NCI-H748 treated with DMSO at 0.1 percent for 48 hours (cell line): ENCODE results near the gene PTBP1.
"Not testable (repeated sequence)": the region's sequence is repeated elsewhere in the genome, so short reads cannot be mapped to it uniquely, and the experiment has no call there.

Source experiments
- DNase-seq: peaks from one replicate; lab custom pipeline; 2025; lab: John Stamatoyannopoulos, UW

The PTBP1 gene

DNA sequence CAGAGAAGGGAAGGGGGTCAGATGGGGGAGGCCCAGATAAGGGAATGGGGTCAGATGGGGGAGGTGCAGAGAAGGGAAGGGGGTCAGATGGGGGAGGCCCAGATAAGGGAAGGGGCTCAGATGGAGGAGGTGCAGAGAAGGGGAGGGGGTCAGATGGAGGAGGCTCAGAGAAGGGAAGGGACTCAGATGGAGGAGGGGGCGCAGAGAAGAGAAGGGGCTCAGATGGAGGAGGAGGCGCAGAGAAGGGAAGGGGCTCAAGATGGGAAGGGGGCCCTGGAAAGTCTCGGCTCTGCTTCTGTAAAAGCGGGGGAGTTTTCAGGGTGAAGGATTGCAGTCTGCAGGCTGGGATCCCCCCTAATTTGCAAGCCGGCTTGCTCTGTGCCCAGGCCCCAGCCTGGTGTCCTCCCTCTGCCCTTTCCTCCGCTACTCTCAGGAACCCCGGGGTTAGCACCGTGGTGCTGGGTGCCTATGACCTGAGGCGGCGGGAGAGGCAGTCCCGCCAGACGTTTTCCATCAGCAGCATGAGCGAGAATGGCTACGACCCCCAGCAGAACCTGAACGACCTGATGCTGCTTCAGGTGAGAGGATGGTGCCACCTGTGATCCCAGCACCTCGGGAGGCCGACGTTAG, 32.0 kb downstream of the PTBP1 start:
- no peak for DNase-seq

DNA sequence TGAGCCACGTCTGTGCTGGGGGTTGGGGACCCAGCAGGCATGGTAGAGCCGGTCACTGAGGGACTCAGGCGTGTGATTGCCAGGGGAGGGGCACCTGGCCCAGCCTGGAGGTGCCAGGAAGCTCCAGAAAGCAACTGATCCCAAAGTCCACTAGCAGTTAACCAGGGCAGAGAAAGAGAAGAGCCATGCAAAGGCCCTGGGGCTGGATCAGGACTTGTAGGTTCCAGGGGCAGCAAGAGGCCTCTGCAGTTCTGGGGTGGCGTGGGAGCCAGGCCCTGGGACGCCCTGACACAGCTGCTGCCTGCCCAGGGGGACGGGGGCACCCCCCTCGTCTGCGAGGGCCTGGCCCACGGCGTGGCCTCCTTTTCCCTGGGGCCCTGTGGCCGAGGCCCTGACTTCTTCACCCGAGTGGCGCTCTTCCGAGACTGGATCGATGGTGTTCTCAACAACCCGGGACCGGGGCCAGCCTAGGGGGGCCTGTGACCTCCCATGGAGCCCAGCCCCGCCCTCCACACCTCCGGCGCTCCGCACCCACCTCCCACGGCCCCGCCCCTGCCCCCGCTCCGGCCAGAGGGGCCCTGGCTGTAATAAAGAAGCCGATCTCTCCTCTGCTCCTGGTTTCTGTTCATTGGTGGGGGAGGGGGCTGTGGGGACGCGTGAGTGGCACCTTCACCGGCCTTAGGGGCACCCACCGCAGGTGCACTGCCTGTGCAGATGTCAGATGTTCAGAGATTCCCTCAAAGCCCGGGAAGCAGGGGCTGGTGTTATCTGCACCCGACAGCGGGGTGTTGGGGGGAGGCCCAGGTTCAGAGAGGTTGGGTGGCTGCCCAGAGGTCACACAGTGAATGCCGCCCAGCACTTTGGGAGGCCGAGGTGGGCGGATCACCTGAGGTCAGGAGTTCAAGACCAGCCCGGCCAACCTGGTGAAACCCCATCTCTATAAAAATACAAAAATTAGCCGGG, 34.4 kb downstream of the PTBP1 start:
- DNase-seq, result no peak

DNA sequence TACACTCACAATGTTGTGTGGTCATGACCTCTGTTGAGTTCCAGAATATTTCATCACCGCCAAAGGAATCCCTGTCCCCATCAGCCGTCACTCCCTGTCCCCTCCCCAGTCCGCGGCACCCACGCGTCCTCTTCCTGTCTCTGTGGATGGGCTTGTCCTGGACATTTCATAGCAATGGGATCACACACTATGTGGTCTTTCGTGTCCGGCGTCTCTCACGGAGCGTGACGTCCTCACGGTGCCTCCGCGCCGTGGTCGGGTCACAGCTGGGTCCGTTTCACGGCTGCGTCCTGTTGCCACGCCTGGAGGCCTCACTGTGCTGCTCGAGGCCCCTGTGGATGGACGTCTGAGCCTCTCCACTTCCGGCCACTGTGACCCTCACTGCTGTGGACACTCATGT, 37.0 kb downstream of the PTBP1 start:
- DNase-seq, result no peak

DNA sequence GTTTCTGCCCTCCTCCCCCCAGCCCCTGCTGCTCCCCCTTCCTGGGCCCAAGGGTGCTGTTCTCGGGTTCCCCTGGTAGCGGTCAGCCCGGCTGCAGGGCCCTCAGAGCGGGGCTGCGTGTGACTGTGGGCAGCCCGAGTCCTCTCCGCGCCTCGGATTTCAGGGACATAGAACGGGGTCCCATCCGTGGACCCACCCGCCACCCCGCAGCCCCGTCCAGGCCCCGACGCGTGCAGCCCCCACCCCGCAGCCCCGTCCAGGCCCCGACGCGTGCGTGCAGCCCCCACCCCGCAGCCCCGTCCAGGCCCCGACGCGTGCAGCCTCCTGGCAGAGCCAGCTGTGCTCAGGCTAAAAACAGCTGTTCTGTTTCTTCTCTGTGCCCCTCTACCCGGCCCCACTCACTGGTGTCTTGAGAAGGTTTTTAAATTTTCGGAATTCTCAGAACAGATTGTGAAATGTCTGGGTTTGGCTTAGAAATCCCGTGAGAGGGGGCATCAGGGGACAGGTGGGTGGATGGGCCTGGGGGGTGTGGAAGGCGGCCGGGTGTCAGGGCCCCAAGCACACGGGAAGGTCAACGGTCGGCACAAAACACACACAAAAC, 38.1 kb downstream of the PTBP1 start:
- DNase-seq, result no peak

DNA sequence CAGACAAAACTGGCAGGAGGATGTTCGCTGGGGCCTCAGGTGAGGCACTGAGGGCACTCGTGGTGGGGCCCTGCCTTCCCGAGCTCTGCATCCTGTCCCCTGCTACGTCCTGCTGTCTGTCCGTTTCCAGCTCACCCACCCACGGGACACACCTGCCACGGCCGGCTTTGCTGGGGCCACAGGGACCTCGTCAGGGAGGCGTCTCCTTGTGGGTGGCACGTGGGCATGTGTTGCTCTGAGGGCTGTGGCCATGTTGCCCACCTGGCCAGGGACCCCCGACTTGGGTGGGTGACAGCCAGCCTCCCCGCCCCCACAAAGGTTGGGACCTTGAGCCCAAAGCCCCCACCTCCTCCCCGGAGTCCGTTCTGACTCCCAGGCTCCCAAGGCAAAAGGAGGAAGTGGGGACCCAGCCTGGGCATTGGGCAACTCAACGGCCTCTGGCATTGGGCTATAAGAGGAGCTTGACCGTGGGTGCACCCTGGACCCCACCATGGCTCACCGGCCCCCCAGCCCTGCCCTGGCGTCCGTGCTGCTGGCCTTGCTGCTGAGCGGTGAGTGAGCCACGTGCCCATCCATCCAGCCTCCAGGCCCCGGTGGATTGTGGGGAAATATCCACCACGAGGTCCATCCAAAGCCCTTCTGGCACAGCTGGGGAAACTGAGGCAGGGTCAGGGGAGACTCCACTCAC, 43.4 kb downstream of the PTBP1 start, which contains the start of gene PRTN3:
PRTN3 (plus strand) TSS at position 481 of the 688 bp plus-strand sequence; CDS start at position 491, 10 bp downstream.
- DNase-seq, result no peak

DNA sequence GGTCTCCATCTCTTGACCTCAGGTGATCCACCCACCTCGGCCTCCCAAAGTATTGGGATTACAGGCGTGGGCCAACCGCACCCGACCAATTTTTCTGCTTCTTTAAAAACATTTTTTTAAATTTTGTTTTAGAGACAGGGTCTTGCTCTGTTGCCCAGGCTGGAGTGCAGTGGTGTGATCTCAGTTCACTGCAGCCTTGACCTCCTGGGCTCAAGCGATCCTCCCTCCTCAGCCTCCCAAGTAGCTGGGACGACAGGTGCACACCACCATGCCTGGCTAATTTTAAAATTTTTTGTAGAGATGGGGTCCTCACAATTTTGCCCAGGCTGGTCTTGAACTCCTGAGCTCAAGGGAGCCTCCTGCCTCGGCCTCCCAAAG, 45.5 kb downstream of the PTBP1 start:
- DNase-seq, result not testable (repeated sequence)

DNA sequence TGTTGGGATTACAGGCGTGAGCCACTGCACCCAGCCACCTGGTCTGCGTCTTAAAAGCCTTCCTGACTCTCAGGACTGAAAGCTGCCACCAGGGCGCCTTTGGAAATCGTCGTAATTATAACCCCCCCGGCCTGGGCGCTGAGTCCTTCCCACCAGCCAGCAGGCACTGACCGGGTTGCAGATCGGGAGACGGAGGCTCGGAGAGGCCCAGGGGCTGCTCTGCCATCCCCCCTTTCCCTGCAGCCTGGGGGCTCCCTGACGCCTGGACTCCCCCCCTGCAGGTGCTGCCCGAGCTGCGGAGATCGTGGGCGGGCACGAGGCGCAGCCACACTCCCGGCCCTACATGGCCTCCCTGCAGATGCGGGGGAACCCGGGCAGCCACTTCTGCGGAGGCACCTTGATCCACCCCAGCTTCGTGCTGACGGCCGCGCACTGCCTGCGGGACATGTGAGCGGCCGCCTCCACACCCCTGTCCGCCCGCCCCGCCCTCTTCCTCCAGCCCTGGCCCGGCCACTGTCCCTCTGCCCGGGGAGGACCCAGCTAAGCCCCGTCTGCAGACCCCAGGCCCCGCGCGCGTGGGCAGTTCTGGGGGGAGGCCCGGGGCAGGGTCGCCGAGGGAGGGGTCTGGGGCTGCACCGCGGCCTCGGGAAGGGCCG, 46.1 kb downstream of the PTBP1 start:
- no peak for DNase-seq

DNA sequence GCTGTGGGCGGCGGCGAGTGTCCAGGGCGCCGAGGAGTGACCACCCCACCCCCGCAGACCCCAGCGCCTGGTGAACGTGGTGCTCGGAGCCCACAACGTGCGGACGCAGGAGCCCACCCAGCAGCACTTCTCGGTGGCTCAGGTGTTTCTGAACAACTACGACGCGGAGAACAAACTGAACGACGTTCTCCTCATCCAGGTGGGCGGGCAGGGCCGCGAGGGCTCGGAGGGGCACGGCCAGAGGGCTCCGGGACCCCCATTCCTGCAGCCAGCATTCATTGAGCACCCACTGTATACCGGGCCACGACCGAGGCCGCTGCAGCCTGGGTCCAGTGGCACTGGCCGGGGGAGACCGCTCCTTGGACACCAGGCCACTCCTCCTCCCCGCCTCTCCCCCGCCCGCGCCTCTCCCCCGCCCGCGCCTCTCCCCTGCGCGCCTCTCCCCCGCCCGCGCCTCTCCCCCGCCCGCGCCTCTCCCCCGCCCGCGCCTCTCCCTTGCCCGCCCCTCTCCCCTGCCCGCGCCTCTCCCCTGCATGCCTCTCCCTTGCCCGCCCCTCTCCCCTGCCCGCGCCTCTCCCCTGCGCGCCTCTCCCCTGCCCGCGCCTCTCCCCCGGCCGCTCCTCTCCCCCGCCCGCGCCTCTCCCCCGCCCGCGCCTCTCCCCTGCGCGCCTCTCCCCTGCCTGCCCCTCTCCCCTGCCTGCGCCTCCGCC, 46.7 kb downstream of the PTBP1 start:
- no peak for DNase-seq

DNA sequence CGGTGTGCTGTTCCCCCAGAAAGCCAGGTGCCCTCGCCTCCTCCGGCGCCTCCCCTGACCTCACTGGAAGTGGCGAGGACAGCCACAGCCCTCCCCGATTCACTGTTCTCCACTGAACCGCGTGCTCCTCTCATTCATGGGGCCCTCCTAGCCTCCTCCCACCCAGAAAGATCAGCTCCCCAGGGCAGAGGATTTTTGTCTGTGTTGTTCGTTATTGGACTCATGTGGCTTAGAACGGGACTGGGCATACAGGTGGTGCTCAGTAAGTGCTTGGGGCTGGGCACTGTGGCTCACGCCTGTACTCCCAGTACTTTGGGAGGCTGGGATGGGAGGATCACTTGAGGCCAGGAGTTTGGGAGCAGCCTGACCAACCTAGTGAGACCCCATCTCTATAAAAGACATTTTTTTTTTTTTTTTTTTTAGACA, 47.3 kb downstream of the PTBP1 start:
- no peak for DNase-seq

DNA sequence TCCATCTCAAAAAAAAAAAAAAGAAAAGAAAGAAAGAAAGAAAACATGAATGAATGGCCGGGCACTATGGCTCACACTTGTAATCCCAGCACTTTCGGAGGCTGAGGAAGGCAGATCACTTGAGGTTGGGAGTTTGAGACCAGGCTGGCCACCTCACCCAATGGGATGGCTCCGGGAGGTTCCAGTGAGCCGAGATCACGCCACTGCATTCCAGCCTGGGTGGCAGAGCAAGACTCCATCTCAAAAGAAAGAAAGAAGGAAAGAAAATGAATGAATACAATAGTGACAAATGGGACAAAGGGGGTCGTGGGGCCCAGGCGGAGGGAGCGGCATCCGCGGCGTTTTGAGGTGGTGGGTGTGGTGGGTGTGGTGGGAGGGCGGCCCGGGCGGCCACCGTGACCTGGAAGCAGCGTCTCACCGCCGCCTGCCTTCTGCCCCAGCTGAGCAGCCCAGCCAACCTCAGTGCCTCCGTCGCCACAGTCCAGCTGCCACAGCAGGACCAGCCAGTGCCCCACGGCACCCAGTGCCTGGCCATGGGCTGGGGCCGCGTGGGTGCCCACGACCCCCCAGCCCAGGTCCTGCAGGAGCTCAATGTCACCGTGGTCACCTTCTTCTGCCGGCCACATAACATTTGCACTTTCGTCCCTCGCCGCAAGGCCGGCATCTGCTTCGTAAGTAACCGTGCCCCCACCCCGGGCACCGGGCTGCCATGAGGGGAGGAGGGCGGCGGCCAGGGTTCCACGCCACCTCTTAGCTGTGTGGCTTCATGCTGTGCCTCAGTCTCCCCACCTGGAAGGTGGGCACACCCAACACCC, 48.7 kb downstream of the PTBP1 start:
- no peak for DNase-seq

DNA sequence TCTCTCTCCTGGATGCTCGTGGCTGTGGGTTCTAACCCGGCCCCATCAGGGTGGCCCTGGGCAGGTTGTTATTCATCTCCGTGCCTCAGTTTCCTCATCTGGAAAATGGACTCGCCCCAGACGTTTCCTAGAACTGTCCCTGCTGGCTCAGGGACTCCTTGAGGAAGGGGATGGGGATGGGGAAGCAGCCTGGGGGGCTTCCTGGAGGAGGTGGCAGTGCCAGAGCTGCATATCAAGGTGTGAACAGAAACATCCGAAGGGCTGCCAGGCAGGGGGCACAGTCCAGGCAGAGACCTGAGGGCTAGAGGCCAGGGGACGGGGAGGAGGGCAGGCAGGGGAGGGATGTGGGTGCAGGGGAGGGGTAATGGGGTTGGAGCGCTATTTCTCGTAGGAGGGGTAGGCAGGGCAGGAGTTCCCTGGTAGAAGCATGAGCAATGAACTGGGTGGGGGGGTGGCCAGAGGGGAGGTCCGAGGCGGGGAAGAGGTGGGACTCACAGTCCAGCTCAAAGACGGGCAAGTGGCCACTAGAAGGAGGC, 51.2 kb downstream of the PTBP1 start:
- DNase-seq, result no peak

DNA sequence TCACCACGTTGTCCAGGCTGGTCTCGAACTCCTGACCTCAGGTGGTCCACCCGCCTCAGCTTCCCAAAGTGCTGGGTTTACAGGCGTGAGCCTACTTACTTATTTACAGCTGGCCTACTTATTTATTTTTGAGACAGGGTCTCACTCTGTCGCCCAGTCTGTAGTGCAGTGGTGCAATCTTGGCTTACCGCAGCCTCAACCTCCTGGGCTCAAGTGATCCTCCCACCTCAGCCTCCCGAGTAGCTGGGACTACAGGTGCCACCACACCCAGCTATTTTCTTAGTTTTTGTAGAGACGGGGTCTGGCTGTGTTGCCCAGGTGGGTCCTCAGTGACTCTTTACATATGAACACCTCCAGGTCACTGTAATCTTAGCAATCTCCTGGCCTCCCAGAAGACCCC, 51.9 kb downstream of the PTBP1 start:
- not testable (repeated sequence) for DNase-seq

DNA sequence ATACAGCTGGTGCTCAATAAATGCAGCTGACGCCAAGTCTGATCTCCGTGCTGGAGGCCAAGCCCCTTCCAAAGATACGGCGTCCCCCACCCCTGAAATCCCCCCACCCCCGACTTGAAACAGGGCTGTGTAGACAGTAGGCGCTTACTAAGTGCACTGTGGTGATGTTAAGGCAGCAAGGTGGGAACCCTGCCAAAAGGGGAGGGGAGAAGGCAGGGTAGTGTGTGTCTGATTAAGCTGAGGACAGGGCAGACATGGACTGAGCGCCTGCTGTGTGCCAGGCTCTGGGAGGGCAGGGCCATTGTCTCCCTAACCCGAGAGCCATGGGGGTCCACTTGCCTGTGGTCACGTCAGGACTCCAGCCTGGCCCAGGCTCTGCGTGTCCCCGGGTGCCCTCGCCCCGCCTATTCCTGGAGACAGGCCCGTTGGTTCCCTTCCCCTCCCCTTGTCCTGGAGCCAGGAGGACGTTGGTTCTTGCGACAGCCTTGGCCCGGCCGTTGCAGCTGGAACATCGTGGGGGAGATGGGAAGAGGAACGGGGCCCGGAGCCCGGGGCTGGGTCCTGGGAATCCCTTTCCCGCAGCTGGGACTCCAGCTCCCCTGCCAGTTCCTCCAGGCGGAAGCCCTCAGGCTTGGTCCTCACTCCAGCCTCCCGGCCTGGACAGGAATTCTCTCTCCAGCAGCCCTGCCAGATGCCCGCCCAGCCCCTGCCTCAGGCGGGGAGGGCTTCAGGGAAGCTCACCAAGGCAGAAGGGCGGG, 53.1 kb downstream of the PTBP1 start:
- no peak for DNase-seq

DNA sequence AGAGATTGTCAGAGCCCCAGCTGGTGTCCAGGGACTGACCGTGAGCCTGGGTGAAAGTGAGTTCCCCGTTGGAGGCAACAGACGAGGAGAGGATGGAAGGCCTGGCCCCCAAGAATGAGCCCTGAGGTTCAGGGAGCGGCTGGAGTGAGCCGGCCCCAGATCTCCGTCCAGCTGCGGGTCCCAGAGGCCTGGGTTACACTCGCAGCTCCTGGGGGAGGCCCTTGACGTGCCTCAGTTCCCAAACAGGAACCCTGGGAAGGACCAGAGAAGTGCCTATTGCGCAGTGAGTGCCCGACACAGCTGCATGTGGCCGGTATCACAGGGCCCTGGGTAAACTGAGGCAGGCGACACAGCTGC, 53.7 kb downstream of the PTBP1 start:
- no peak for DNase-seq

DNA sequence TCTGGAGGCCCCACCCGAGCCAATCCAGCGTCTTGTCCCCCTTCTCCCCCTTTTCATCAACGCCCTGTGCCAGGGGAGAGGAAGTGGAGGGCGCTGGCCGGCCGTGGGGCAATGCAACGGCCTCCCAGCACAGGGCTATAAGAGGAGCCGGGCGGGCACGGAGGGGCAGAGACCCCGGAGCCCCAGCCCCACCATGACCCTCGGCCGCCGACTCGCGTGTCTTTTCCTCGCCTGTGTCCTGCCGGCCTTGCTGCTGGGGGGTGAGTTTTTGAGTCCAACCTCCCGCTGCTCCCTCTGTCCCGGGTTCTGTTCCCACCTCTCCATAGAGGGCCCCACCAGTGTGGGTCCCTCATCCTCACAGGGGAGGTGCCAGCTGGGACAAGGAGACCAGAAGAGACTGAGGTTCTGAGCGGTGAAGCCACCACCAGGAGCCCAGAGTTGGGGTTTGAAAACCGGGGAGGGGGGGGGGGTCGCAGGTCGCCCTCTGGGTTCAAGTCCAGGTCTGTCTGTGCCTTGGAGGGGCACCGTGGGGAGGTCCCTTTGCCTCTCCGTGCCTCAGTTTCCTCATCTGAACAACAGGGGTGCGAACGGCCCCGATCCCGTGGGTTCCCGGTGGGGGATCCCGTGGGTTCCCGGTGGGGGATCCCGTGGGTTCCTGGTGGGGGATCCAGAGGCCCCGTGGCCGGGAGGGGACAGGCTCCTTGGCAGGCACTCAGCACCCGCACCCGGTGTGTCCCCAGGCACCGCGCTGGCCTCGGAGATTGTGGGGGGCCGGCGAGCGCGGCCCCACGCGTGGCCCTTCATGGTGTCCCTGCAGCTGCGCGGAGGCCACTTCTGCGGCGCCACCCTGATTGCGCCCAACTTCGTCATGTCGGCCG, 55.1 kb downstream of the PTBP1 start, which contains the start of gene ELANE:
ELANE (plus strand) TSS at position 168 of the 878 bp plus-strand sequence; CDS start at position 194, 26 bp downstream.
- DNase-seq, result no peak

DNA sequence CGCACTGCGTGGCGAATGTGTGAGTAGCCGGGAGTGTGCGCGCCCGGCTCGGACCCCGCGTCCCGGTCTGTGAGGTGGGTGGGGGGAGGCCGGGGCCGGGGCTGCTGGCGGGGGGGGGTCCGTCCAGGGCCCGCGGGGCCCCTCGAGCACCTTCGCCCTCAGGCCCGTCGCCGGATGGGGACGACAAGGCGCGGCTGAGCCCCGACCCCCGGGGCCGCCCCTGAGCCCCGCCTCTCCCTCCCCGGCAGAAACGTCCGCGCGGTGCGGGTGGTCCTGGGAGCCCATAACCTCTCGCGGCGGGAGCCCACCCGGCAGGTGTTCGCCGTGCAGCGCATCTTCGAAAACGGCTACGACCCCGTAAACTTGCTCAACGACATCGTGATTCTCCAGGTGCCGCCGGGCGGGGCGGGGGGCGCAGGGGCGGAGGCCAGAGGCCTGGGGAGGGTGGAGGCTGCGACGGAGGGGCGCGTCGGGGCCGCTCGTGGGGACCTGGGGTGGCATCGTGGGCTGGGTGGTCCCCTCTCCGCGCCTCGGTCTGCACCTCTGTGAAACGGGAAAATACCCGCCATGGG, 55.8 kb downstream of the PTBP1 start:
- DNase-seq, result no peak

DNA sequence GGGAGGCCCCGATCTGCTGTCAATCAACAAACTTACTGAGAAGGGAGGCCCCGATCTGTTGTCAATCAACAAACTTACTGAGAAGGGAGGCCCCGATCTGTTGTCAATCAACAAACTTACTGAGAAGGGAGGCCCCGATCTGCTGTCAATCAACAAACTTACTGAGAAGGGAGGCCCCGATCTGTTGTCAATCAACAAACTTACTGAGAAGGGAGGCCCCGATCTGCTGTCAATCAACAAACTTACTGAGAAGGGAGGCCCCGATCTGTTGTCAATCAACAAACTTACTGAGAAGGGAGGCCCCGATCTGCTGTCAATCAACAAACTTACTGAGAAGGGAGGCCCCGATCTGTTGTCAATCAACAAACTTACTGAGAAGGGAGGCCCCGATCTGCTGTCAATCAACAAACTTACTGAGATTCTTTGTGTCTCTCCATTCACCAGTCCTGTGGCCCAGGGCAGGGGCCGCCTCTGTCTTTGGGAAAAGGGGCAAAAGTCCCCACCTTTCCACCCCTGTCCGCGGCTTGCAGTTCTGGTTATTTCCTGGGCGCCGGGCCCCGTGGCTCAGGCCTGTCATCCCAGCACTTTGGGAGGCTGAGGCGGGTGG, 56.5 kb downstream of the PTBP1 start:
- DNase-seq, result not testable (repeated sequence)
